Measurements from ENCODE around the gene UCKL1. TPM values are rescaled to one million over a fixed set of nuclear protein-coding genes. Genes with fewer than 3 reads are reported as not detected.

Gene UCKL1
- total and polyA plus RNA-seq, 2 experiments from 2014 or later = 18.5 to 52.2 TPM

DNA sequence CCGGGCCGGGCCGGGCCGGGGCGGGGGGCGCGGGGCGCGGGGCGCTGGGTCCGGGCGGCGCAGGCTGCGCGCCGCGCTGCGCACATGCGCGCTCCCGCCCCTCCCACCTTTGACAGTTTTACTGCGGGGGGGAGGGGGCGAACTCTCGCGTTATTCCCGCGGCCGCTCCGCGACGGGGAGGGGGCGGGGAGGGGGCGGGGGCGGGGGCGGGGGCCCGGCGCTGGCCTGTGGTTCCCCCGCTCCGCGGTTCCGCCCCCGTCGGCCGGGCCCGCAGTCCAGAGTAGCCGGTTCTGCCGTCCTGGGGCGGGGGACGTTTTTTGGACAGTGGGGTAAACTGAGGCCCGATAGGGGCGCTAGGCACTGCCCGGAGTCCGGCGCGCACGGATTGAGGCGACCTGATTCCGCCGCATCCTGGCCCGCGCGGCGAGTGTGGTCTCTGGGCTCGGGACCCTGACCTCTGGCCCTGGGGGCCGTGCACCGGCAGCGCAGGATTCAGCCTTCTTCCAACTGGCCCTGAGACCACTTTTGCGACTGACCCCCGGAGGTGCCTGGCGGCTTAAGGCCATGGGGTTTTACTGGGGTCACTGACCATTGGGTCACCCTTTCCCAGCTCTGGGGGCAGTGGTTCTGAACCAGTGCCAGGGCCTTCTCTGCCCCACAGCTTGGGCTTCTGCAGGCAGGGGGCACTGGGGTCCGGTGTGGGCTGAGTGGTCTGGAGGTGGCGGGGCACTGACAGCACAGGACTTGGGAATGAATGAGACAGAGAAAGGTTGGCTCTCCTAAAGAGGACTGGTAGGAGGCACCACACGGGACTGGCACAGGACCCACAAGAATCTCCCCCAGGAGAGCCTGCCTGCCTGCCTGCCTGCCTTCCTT lies 13.9 kb upstream of the UCKL1 start, which contains the start of gene ZNF512B:
Gene ZNF512B (minus strand): TSS at position 93 of the 876 bp plus-strand sequence. CDS start 1,980 bp downstream, outside the sequence.
- WGBS (ENCODE audit: low lambda C conversion rate, missing lambda C conversion rate) = 8% methylated on average over 33 of the region's 73 CpGs
- Histone ChIP-seq H3K4me2 (peak within 1 kb of the TSS; percentile 97), H2AFZ (peak within 1 kb of the TSS; percentile 78), H3K4me3 (peak within 1 kb of the TSS; percentile 70), H3K4me1 (ENCODE audit: insufficient read depth) (peaks cover 7% of the 10 kb centered on the region), H3K9me2 (replicated peaks; ENCODE audit: insufficient read depth) (no peaks in the 10 kb centered on the region), H3K9me3 (ENCODE audit: low read depth) (no peaks in the 10 kb centered on the region), H3K27ac (no peak within 1 kb of the TSS), H3K27me3 (no peaks in the 10 kb centered on the region), H3K79me2 (peaks cover 12% of the 10 kb centered on the region), H4K20me1 (ENCODE audit: insufficient read depth, poor library complexity, severe bottlenecking) (no peaks in the 10 kb centered on the region), H3K36me3 (replicated peaks; ENCODE audit: insufficient read depth, low read depth) (no peaks in the 10 kb centered on the region)
- TF ChIP-seq, protein P1, sequence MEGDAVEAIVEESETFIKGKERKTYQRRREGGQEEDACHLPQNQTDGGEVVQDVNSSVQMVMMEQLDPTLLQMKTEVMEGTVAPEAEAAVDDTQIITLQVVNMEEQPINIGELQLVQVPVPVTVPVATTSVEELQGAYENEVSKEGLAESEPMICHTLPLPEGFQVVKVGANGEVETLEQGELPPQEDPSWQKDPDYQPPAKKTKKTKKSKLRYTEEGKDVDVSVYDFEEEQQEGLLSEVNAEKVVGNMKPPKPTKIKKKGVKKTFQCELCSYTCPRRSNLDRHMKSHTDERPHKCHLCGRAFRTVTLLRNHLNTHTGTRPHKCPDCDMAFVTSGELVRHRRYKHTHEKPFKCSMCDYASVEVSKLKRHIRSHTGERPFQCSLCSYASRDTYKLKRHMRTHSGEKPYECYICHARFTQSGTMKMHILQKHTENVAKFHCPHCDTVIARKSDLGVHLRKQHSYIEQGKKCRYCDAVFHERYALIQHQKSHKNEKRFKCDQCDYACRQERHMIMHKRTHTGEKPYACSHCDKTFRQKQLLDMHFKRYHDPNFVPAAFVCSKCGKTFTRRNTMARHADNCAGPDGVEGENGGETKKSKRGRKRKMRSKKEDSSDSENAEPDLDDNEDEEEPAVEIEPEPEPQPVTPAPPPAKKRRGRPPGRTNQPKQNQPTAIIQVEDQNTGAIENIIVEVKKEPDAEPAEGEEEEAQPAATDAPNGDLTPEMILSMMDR (IDR thresholded peaks at IDR 0.05; ENCODE audit: poor library complexity) = no peak
- TF ChIP-seq EZH2phosphoT487 (IDR thresholded peaks at IDR 0.05; ENCODE audit: low read depth, severe bottlenecking, unreplicated experiment) (no peak), EZH2 (IDR thresholded peaks at IDR 0.05; ENCODE audit: borderline replicate concordance) (no peak)
- DNase-seq (ENCODE audit: low spot score) = peak; percentile 86

DNA sequence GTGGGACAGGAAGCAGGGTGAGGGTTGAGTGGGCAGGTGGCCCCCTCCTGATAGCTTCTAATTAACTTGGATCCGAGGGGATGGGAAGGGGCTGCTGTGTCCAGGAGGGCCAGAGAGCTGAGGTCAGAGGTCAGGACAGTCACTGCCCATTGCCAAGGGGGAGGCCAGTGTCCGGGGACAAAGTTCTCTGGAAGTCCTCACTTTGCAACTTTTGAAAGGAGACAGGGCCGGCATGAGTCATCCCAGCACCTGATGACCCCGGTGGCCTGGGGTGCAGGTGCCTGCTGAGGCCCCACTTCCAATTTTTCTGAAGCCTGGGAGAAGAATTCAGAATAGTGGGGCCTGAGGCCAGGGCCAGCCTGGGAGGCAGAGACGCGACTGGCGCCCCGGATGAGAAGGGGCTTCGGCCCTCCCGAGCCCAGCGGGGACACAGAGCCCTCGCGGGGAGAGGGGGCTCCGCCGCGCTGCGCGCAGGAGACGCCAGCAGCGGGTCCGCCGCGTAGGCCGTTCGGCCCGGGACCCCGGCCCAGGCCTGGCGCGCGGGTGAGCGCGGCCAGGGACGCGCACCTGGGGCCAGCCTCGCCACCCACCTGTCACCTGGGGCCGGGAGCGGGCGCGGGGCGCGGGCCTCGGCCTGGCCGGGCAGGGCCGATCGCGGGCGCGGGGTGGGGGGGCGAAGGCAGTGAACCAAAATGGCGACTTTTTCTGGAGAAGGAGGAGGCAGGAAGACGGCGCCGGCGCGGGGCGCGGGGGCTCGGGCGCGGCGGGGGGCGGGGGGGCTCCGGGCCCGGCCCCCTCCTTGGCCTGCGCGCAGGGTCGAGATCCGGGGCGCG lies 12.9 kb upstream of the UCKL1 start:
- no peak for DNase-seq (ENCODE audit: low spot score)
- Histone ChIP-seq H3K9me3 (ENCODE audit: low read depth) (no peaks in the 10 kb centered on the region), H4K20me1 (ENCODE audit: insufficient read depth, poor library complexity, severe bottlenecking) (no peaks in the 10 kb centered on the region), H3K4me1 (ENCODE audit: insufficient read depth) (peaks cover 7% of the 10 kb centered on the region), H3K36me3 (replicated peaks; ENCODE audit: insufficient read depth, low read depth) (no peaks in the 10 kb centered on the region), H3K4me2 (peak overlapping the region; percentile 96), H2AFZ (no peak overlapping the region), H3K27ac (no peak overlapping the region), H3K27me3 (no peaks in the 10 kb centered on the region), H3K9me2 (replicated peaks; ENCODE audit: insufficient read depth) (no peaks in the 10 kb centered on the region), H3K79me2 (peaks cover 12% of the 10 kb centered on the region), H3K4me3 (peak overlapping the region; percentile 70)
- TF ChIP-seq EZH2 (IDR thresholded peaks at IDR 0.05; ENCODE audit: borderline replicate concordance) (no peak), EZH2phosphoT487 (IDR thresholded peaks at IDR 0.05; ENCODE audit: low read depth, severe bottlenecking, unreplicated experiment) (no peak)
- TF ChIP-seq, protein P1 (IDR thresholded peaks at IDR 0.05; ENCODE audit: poor library complexity) = no peak
- 3% methylated on average over 27 of the region's 70 CpGs for WGBS (ENCODE audit: low lambda C conversion rate, missing lambda C conversion rate)

DNA sequence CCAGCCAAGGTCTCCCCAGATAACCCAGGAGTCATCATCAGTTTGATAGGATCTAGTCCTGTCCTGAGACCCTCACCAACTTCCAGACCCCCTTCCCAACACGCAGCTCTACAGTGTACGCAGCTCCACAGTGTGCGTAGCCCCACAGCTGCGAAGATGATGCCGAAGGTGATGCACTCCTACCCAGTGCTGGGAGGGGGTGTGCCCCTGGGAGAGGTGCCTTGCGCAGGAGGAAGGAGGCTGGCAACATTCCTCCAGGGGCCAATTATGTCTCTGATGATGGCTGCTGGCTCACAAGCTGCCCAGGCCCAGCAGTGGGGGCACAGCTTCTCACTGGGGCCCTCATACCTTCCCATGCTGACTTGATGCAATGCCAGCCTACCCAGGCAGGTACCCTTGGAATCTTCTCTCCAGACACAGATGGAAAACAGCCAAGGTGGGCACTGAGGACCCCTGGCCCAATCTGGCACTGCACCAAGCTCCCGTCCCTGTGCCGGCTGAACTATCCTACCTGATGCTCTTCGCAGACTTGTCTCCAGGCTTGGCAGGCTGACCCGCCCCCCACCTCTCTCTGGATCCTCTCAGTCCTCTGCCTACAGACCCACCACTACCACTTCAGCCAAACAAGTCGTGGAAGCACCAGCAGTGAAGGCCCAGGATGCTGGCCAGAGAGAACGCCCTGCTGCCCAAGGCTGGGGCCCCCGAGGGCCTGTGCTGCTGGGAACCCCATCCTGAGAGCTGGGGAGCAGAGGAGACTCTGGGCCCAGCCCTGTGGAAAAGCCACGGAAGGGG lies 12.1 kb upstream of the UCKL1 start:
- 86% methylated on average over 14 of the region's 14 CpGs for WGBS (ENCODE audit: low lambda C conversion rate, missing lambda C conversion rate)
- peaks cover 12% of the 10 kb centered on the region for H3K79me2 ChIP-seq
- no peaks in the 10 kb centered on the region for H3K9me3 ChIP-seq (ENCODE audit: low read depth)
- H4K20me1 ChIP-seq (ENCODE audit: insufficient read depth, poor library complexity, severe bottlenecking) = no peaks in the 10 kb centered on the region
- H3K4me3 ChIP-seq = peak overlapping the region; percentile 70
- no peaks in the 10 kb centered on the region for H3K27me3 ChIP-seq
- H3K36me3 ChIP-seq (replicated peaks; ENCODE audit: insufficient read depth, low read depth) = no peaks in the 10 kb centered on the region
- DNase-seq (ENCODE audit: low spot score) = no peak
- H3K27ac ChIP-seq = no peak overlapping the region
- H3K9me2 ChIP-seq (replicated peaks; ENCODE audit: insufficient read depth) = no peaks in the 10 kb centered on the region
- no peak overlapping the region for H2AFZ ChIP-seq
- peak overlapping the region; percentile 96 for H3K4me2 ChIP-seq
- H3K4me1 ChIP-seq (ENCODE audit: insufficient read depth) = peaks cover 7% of the 10 kb centered on the region
- TF ChIP-seq, protein P1 (IDR thresholded peaks at IDR 0.05; ENCODE audit: poor library complexity) = no peak
- TF ChIP-seq EZH2phosphoT487 (IDR thresholded peaks at IDR 0.05; ENCODE audit: low read depth, severe bottlenecking, unreplicated experiment) (no peak), EZH2 (IDR thresholded peaks at IDR 0.05; ENCODE audit: borderline replicate concordance) (no peak)

Measured in hepatocyte (in vitro differentiated cells).